Right lobe of liver (tissue), 6 donors: ENCODE results near the gene CASZ1. TPM values are rescaled to one million over a fixed set of nuclear protein-coding genes. Genes with fewer than 3 reads are reported as not detected.
A peak's percentile ranks its signal among the peaks of the same experiment; 100 is the strongest.

Source experiments
- ATAC-seq, 4 donors: fragments of 200-7000 bp; cut with Tn5 transposase; one replicate each; pipeline ENCODE4 v1.9.1; 2020; ENCODE audit warnings: mild to moderate bottlenecking in 4 of 4, moderate library complexity in 4 of 4
- DNase-seq, 3 donors: peaks; one replicate each; pipeline ENCODE4 v3.0.0-alpha.2; 2020
- H3K27ac ChIP-seq, 3 donors: fragments of 200-600 bp; one replicate each; pipeline ENCODE4 v1.8.0; 2022
- H3K27me3 ChIP-seq, 2 donors: fragments of 200-600 bp; one replicate each; pipeline ENCODE4 v1.8.0; 2022
- H3K36me3 ChIP-seq, 4 donors: fragments of 200-600 bp; sonication (generic) in 1 of 4; one replicate each; pipeline versions ENCODE4 v1.5.1 to v1.8.0; 2017 to 2022; ENCODE audit warnings: control low read depth in 1 of 4
- H3K4me1 ChIP-seq, 4 donors: fragments of 200-600 bp; sonication (generic) in 1 of 4; one replicate each; pipeline versions ENCODE4 v1.5.1 to v1.8.0; 2017 to 2022; ENCODE audit warnings: control low read depth in 1 of 4
- H3K4me3 ChIP-seq, 3 donors: fragments of 200-600 bp; one replicate each; pipeline ENCODE4 v1.8.0; 2022
- H3K9me3 ChIP-seq, 4 donors: fragments of 200-600 bp; sonication (generic) in 1 of 4; one replicate each; pipeline versions ENCODE4 v1.5.1 to v1.8.0; 2017 to 2022; ENCODE audit warnings: control low read depth in 1 of 4
- POLR2A ChIP-seq: fragments of 450-650 bp; IDR thresholded peaks from one replicate; pipeline ENCODE4 v1.6.1; 2017; ENCODE audit warnings: antibody characterized with exemption, mild to moderate bottlenecking
- WGBS: methylation state at CpG from one replicate; pipeline ENCODE4 v1.1.6; 2018; ENCODE audit warnings: low coverage, low lambda C conversion rate; ENCODE audit not compliant: insufficient coverage; ENCODE audit errors: missing lambda C conversion rate; 5-methylcytosine and 5-hydroxymethylcytosine counted together
- intact Hi-C, 2 donors: fragments of 100-400 bp; cut with DNase I; formaldehyde crosslinking; loops; one replicate each; pipeline versions ENCODE4 v1.11.2 to v1.14.1; 2022
- total RNA-seq, 6 experiments: library from RNA; depleted of rRNA in 2 of 6; stranded (reverse); fragments of >200 nt in 2 of 6; fragmentation: NEBNext Ultra II Directional in 3 of 6; extraction: Animal tissue kit (Norgen Biotek cat#: 25700) in 3 of 6; gene quantifications; one replicate each; pipeline versions ENCODE4 v1.1.0 to v1.2.4, GENCODE V29; 2016 to 2023
- TF ChIP-seq, protein P1 (sequence below), 4 donors: fragments of 200-600 bp in 3 of 4; fragments of 450-650 bp in 1 of 4; IDR thresholded peaks; one replicate each; pipeline versions ENCODE4 v1.5.1 to v1.8.0; 2016 to 2022; ENCODE audit warnings: antibody characterized with exemption in 4 of 4, mild to moderate bottlenecking in 2 of 4
- donor health status: DM: no; HTN: yes; CAD: no.
- donor health status: DM: no; HTN: no; CAD: no.
- donor health status: DM: no; HTN: no; CAD: no.
- donor health status: DM: no; HTN: yes; CAD: no.
- donor health status: DM: no; HTN: yes; CAD: no.

Gene CASZ1
- total RNA-seq, 6 experiments from 2014 or later, result 3.1 to 10.1 (median 5.3) TPM

- peaks cover 0 to 16% (median 2%) of the 10 kb centered on the region in 4 donors for H3K36me3 ChIP-seq
- intact Hi-C loops, result no loop called here
- H3K4me3 ChIP-seq, result no peak overlapping the region
- H3K9me3 ChIP-seq, result no peaks in the 10 kb centered on the region
- no peaks in the 10 kb centered on the region for H3K27me3 ChIP-seq
- DNase-seq (peak in 2 of 3 donors; percentile 11 to 39), ATAC-seq (no peak)
- TF ChIP-seq POLR2A, result no peak
- TF ChIP-seq, protein P1, sequence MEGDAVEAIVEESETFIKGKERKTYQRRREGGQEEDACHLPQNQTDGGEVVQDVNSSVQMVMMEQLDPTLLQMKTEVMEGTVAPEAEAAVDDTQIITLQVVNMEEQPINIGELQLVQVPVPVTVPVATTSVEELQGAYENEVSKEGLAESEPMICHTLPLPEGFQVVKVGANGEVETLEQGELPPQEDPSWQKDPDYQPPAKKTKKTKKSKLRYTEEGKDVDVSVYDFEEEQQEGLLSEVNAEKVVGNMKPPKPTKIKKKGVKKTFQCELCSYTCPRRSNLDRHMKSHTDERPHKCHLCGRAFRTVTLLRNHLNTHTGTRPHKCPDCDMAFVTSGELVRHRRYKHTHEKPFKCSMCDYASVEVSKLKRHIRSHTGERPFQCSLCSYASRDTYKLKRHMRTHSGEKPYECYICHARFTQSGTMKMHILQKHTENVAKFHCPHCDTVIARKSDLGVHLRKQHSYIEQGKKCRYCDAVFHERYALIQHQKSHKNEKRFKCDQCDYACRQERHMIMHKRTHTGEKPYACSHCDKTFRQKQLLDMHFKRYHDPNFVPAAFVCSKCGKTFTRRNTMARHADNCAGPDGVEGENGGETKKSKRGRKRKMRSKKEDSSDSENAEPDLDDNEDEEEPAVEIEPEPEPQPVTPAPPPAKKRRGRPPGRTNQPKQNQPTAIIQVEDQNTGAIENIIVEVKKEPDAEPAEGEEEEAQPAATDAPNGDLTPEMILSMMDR (IDR thresholded peaks at IDR 0.05), result no peak
- WGBS, result 91% methylated on average over 6 of the region's 14 CpGs
- H3K4me1 ChIP-seq, result peaks cover 0 to 19% (median 8%) of the 10 kb centered on the region in 4 donors
- H3K27ac ChIP-seq, result no peak overlapping the region
Measured at GRCh38 chr1:10632691-10633090, 163.8 kb downstream of the CASZ1 start.

- 52% methylated on average over 4 of the region's 14 CpGs for WGBS
- intact Hi-C loops, result no loop called here
Measured at GRCh38 chr1:10631811-10632593, 164.4 kb downstream of the CASZ1 start.

GRCh38 chr1:10631121-10631810 is 165.2 kb downstream of the CASZ1 start:
- ATAC-seq, result no peak
- peak; percentile 11 to 41 (median 39) for DNase-seq
- Histone ChIP-seq H3K27ac (no peak overlapping the region), H3K4me1 (peaks cover 0 to 19% (median 8%) of the 10 kb centered on the region in 4 donors), H3K36me3 (peaks cover 0 to 16% (median 2%) of the 10 kb centered on the region in 4 donors), H3K4me3 (no peak overlapping the region), H3K9me3 (no peaks in the 10 kb centered on the region), H3K27me3 (no peaks in the 10 kb centered on the region)
- no peak for TF ChIP-seq POLR2A
- TF ChIP-seq, protein P1 (IDR thresholded peaks at IDR 0.05), result no peak
- WGBS, result no CpG with 5 or more reads among the region's 20 CpGs
- intact Hi-C loops, result no loop called here

More at GRCh38 chr1:10631811-10632593, 164.4 kb downstream of the CASZ1 start:
- H3K9me3 ChIP-seq, result no peaks in the 10 kb centered on the region
- H3K4me1 ChIP-seq, result peaks cover 0 to 19% (median 8%) of the 10 kb centered on the region in 4 donors
- no peak overlapping the region for H3K4me3 ChIP-seq
- ATAC-seq (no peak), DNase-seq (peak in 2 of 3 donors; percentile 14 to 42)
- H3K27me3 ChIP-seq, result no peaks in the 10 kb centered on the region
- TF ChIP-seq POLR2A, result no peak
- TF ChIP-seq, protein P1 (IDR thresholded peaks at IDR 0.05), result no peak
- peaks cover 0 to 16% (median 2%) of the 10 kb centered on the region in 4 donors for H3K36me3 ChIP-seq
- no peak overlapping the region for H3K27ac ChIP-seq

DNA sequence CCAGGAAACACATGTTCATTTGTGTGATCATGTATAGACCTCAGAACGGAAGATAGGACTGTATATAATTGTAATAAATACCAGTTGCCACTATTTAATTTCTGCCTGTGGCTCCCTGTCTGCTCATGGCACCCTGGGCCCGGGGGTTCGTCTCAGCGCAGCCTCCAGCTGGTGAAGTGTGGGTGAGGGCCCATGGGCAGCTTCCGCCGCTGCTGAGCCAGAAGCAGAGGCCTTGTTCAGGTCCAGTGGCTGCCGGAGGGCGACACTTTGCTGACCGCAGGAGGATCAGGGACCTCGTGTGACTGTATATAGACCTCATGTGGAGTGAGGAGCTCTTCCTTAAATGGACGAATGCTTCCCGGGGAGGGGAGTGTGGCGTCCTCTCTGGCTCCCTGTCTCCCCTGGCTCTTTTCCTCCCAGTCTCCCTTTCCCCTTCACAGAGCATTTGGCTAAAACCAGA is 165.8 kb downstream of the CASZ1 start:
- no peak for ATAC-seq
- Histone ChIP-seq H3K27me3 (no peaks in the 10 kb centered on the region), H3K27ac (no peak overlapping the region), H3K4me3 (no peak overlapping the region), H3K9me3 (no peaks in the 10 kb centered on the region), H3K36me3 (peaks cover 0 to 16% (median 2%) of the 10 kb centered on the region in 4 donors), H3K4me1 (peaks cover 0 to 19% (median 8%) of the 10 kb centered on the region in 4 donors)
- intact Hi-C loops, result no loop called here
- no peak for TF ChIP-seq POLR2A
- TF ChIP-seq, protein P1 (IDR thresholded peaks at IDR 0.05), result no peak
- DNase-seq, result peak in 2 of 3 donors; percentile 40 to 45
- WGBS, result 91% methylated on average over 3 of the region's 13 CpGs
